Hepatocyte (in vitro differentiated cells): Measurements from ENCODE around the gene PIK3C2G.

Experiments
- EZH2 ChIP-seq: fragments of 200-600 bp; sonication (generic); IDR thresholded peaks from 2 replicates; pipeline ENCODE4 v1.6.1; 2016; ENCODE audit warnings: antibody characterized with exemption, mild to moderate bottlenecking, borderline replicate concordance
- EZH2phosphoT487 ChIP-seq: fragments of 200-600 bp; sonication (generic); IDR thresholded peaks from one replicate; pipeline ENCODE4 v1.6.1; 2018; ENCODE audit warnings: antibody characterized with exemption, mild to moderate bottlenecking, low read depth, moderate library complexity; ENCODE audit not compliant: unreplicated experiment, severe bottlenecking
- TF ChIP-seq, protein P1 (sequence below): fragments of 200-600 bp; sonication (generic); IDR thresholded peaks from 2 replicates; pipeline ENCODE4 v1.5.1; 2016; ENCODE audit warnings: antibody characterized with exemption, mild to moderate bottlenecking; ENCODE audit not compliant: poor library complexity

DNA sequence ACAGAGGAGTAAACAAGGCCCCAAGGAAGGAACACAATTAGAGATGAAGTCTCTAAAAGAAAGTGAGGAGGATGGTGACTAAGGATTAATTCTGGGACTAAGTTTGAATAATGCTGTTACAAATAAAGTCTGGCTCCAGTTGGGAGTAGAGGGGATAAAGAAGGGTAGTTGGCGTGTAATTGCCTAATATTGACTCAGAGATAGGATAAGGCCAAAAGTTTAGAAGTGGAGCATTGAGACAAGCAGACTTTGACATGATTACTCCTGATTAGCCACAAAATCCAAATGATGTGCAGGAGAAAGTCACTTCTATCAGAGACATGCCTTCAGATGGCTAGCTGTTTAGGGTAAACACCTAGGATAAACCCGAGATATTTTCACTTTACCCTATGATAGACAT lies 368.1 kb downstream of the PIK3C2G start:
- TF ChIP-seq, protein P1, sequence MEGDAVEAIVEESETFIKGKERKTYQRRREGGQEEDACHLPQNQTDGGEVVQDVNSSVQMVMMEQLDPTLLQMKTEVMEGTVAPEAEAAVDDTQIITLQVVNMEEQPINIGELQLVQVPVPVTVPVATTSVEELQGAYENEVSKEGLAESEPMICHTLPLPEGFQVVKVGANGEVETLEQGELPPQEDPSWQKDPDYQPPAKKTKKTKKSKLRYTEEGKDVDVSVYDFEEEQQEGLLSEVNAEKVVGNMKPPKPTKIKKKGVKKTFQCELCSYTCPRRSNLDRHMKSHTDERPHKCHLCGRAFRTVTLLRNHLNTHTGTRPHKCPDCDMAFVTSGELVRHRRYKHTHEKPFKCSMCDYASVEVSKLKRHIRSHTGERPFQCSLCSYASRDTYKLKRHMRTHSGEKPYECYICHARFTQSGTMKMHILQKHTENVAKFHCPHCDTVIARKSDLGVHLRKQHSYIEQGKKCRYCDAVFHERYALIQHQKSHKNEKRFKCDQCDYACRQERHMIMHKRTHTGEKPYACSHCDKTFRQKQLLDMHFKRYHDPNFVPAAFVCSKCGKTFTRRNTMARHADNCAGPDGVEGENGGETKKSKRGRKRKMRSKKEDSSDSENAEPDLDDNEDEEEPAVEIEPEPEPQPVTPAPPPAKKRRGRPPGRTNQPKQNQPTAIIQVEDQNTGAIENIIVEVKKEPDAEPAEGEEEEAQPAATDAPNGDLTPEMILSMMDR: no peak
- TF ChIP-seq EZH2phosphoT487 (no peak), EZH2 (no peak)
